GM21786 (cell line): ENCODE results near the gene MYLK2.

Source experiments
- ATAC-seq: cut with Tn5 transposase; IDR thresholded peaks from one replicate; pipeline ENCODE4 v1.9.1; 2021; ENCODE audit not compliant: unreplicated experiment

Gene MYLK2

DNA sequence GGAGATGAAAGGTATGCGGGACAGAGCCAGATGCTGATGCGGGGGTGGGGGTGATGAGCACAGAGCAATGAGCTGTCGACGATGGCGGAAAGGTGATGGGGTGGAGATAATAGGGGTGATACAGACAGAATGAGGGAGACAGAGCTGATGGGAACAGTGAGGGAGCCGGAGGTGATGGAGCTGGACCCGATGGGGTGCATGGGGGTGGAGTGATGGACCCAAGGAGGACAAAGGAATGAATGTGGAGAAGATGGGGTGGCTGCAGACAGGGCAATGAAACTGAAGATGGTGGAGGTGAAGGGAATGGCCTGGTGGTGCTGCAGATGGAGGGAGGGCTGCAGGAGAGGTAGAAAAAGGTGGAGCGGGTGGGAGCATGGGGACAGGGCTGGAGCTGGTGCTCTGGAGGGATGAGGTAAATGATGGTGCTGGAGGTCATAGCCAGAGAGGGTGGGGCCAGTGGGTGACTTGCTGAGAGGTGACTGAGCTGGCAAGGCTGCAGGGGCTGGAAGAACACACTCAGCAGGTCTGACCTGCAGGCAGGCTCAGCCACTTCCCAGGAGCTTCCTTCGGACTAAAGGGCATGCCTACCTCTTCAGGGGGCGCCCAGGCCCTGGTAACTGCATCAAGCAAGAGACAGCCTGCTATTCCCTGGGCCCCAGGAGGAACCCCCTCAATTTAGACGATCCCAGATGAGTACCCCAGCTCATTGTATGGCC is 32.2 kb downstream of the MYLK2 start:
- no peak for ATAC-seq

DNA sequence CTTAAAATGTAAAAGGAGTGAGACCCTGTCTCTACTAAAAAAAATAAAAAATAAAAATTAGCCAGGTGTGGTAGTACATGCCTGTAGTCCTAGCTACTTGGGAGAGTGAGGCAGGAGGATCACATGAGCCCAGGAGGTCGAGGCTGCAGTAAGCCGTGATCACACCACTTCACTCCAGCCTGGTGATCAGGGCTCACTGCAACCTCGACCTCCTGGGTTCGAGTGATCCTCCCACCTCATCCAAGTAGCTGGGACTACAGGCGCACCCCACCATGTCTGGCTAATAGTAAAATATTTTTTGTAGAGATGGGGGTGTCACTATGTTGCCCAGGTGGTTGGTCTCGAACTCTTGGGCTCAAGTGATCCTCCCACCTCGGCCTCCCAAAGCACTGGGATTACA is 34.3 kb downstream of the MYLK2 start:
- ATAC-seq: no peak

- ATAC-seq: no peak
These were observed 37.4 kb downstream of the MYLK2 start for GRCh38 chr20:31856516-31856915.

GRCh38 chr20:31857861-31858759 is 39.0 kb downstream of the MYLK2 start:
- ATAC-seq: no peak

- ATAC-seq: no peak
These were observed 39.6 kb downstream of the MYLK2 start for GRCh38 chr20:31858760-31859083.

GRCh38 chr20:31859266-31859997 is 40.3 kb downstream of the MYLK2 start:
- no peak for ATAC-seq

DNA sequence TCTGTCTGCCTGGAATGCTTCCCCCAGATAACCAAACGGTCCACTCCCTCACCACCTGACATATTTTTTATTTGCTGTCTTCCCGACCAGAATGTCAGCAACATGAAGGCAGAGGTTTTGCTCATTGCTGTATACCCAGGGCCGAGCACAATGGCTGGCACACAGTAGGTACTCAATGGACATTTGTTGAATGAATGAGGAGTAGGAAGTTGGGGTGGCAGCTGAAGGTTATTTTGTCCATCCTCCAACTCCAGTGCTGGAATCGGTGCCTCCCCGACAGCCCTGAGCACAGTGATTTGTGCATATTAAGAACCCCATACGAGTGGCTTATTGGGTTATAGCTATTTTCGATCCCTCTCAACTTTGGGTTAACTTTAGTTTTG is 40.8 kb downstream of the MYLK2 start:
- no peak for ATAC-seq

DNA sequence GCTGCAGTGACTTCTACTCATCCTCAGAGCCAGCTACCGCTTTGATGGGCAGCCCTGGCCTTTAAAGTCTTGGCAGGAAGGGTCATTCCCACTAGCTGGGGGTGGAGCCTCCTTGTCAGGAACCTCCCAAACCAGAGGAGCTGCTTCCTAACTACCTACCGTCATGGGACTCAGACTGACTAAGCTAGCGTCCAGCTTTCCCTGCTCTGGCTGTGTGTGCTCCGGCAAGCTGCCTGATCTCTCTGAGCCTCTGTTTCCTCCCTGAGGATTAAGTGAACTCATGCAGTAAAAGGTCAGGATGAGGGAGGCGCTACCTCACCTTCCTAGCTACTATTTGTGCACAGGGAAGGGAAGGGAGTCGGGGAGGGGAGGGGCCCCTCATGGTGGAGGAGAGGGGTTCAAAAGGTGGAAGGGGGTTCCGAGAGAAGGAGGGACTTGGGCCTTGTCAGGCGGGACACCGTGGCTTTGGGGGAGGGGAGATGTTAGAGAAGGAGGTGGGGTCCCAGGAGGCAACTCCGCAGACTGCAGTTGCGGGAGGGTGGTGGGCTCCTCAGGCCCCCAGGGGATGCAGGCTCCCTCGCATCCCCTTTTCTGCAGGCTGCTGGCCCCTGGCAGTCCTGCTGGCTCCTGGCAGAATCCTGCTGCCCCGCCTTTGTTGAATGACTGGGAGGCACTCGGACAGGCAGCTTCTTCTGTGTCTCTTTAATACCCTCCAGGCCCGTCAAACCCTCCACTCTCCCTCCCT is 41.4 kb downstream of the MYLK2 start:
- no peak for ATAC-seq

DNA sequence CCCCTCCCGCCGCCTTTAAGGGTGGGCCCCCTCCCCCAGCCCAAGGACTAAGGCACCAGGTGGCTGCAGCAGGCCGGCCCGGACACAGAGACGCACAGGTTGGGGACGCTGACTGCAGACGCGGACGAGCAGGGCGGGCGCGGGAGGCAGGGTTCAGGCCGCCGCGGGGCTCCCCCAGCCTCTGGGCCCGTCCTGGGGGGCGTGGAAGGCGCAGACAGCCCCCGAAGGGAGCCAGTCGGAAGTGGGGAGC is 41.9 kb downstream of the MYLK2 start:
- ATAC-seq: no peak

- no peak for ATAC-seq
These were observed 42.4 kb downstream of the MYLK2 start for GRCh38 chr20:31861385-31862156.

GRCh38 chr20:31862157-31862470 is 43.0 kb downstream of the MYLK2 start:
- ATAC-seq: no peak

GRCh38 chr20:31862506-31862905 is 43.4 kb downstream of the MYLK2 start:
- ATAC-seq: no peak

GRCh38 chr20:31863296-31864085 is 44.3 kb downstream of the MYLK2 start:
- ATAC-seq: no peak

DNA sequence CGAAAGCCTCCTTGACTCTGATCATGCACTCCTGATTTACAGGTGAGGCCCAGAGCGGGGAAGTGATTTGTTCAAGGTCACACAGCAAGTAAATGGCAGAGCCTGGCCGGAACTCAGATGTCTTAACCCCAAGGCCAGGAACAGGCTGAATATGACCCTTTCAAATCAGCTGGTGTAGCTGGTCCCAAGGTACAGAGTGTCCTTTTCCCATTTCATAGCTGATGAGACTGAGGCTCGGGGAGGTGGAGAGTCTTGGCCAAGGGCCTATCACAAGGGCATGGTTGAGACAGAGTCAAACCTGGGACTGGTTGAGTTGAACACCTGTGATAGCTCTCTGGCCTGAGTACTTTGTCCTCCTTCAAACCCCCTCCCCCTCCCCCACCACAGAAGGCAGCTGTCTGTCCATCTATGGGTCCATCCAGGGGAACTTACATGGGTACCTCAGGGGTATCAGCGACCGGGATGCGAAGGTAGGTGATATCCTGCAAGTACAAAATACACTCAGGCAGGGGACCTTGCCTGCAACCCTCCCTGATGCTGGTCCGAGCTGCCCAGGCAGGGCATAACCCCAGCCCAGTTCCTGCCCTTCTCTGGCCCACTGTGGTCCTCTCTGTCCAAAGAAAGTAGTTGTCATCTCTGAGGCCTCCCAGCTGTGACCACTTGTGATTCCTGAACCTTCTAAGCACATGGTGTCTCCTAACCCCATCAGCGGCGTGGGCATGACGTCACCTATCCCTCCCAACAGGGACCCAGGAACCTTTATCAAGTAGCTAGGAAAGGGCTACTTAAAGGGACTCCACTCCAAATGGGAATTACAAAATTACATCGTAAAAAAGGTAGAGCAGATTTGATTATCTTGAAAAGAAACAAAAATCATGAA is 45.6 kb downstream of the MYLK2 start:
- no peak for ATAC-seq

DNA sequence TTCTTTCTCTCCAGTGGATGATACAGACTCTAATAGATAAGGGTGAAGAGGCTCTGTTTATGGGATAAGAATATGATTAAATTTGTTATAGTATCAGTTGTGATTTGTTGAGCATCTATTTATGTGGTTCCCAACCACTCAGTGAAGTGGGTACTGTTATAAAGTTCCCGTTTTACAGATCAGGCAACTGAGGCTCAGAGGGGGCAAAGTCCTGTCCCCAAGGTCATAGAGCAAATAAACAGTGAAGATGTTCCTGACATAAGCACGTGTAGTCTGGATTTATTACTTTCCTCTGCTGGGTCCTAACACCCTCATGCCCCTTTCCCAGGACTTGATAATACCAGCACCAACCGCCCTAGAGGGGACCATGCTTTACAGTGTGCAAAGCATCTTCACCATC is 47.1 kb downstream of the MYLK2 start:
- ATAC-seq: no peak

- no peak for ATAC-seq
These were observed 49.9 kb downstream of the MYLK2 start for GRCh38 chr20:31868853-31869672.

GRCh38 chr20:31869673-31869941 is 50.5 kb downstream of the MYLK2 start:
- ATAC-seq: no peak

DNA sequence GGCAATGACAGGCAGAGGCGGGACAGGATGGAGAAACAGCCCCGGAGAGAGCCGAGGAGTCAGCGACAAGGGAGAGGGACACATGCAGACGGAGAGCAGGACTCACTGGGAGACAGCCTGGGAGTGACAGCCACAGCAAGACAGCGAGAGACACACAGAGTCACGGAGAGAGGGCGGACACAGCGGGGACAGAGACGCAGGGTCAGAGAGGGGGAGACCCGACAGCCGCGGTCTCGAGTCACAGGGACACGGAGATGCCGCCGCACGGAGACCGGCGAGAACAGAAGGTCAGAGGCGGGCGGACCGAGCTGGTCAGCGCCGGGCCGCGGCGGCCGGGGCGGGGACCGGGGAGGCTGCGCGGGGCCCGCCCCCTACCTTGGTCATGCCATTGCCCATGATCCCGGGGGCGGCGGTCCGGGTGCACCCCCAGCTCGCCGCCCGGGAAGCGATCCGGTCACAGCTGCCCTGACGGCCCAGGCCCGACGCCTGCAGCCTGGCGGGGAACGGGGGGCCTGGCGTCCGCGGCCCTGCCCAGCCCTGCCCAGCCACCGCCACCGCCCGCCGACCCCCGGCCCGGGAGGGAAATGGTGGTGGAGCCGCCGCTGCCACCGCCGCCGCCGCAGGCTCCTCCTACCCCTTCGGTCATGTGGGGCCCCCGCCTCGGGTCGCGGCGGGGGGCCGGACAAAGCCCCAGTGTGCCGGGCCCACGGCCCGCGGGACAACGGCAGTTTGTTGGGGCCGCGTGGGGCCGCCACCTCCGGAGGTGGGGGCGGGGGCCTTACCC is 51.0 kb downstream of the MYLK2 start, which contains the start of the genes DUSP15 and TTLL9:
Gene DUSP15 (minus strand): TSS at position 586 of the 784 bp plus-strand sequence. CDS start 190 bp downstream, at position 396.
Gene TTLL9 (plus strand): TSS at position 693 of the 784 bp plus-strand sequence. CDS start 493 bp downstream, outside the sequence.
- ATAC-seq: no peak
